IPS DF 19.7 (cell line): Measurements from ENCODE around the gene PILRB.
"Not testable (repeated sequence)": the region's sequence is repeated elsewhere in the genome, so short reads cannot be mapped to it uniquely, and the experiment has no call there.

Experiments
- DNase-seq: peaks from one replicate; pipeline ENCODE4 v3.0.0-alpha.2; 2013; ENCODE audit warnings: low read depth, low spot score

The PILRB gene

GRCh38 chr7:100358027-100358856, at the start of gene PILRB:
TSS of gene PILRB (plus strand) at chr7:100358117. CDS start at chr7:100358303, 186 bp downstream.
- no peak for DNase-seq

GRCh38 chr7:100318329-100318728, 39.6 kb upstream of the PILRB start:
- DNase-seq: not testable (repeated sequence)

GRCh38 chr7:100321648-100322047, 36.3 kb upstream of the PILRB start:
- DNase-seq: not testable (repeated sequence)

- DNase-seq: not testable (repeated sequence)
These were observed 33.7 kb upstream of the PILRB start for GRCh38 chr7:100324194-100324593.

GRCh38 chr7:100325671-100326070, 32.2 kb upstream of the PILRB start:
- not testable (repeated sequence) for DNase-seq

- not testable (repeated sequence) for DNase-seq
These were observed 31.0 kb upstream of the PILRB start for GRCh38 chr7:100326914-100327313.

- DNase-seq: peak; percentile 64
These were observed 22.1 kb upstream of the PILRB start for GRCh38 chr7:100335566-100336466.

- not testable (repeated sequence) for DNase-seq
These were observed 19.7 kb upstream of the PILRB start for GRCh38 chr7:100338083-100338696.

GRCh38 chr7:100341286-100341685, 16.6 kb upstream of the PILRB start:
- not testable (repeated sequence) for DNase-seq

GRCh38 chr7:100342765-100343164, 15.2 kb upstream of the PILRB start:
- DNase-seq: no peak

GRCh38 chr7:100344124-100344559, 13.8 kb upstream of the PILRB start:
- not testable (repeated sequence) for DNase-seq

GRCh38 chr7:100344560-100345287, 13.2 kb upstream of the PILRB start:
- DNase-seq: not testable (repeated sequence)

GRCh38 chr7:100345288-100345672, 12.6 kb upstream of the PILRB start:
- not testable (repeated sequence) for DNase-seq

- DNase-seq: no peak
These were observed 11.0 kb upstream of the PILRB start for GRCh38 chr7:100346921-100347320.

GRCh38 chr7:100348805-100349204, 9.1 kb upstream of the PILRB start:
- no peak for DNase-seq

- no peak for DNase-seq
These were observed 8.2 kb upstream of the PILRB start for GRCh38 chr7:100349757-100350156.

GRCh38 chr7:100351657-100352058, 6.3 kb upstream of the PILRB start:
- DNase-seq: no peak

- not testable (repeated sequence) for DNase-seq
These were observed 5.6 kb upstream of the PILRB start for GRCh38 chr7:100352230-100352781.

- no peak for DNase-seq
These were observed 4.8 kb upstream of the PILRB start for GRCh38 chr7:100352984-100353684.

GRCh38 chr7:100353685-100354330, 4.1 kb upstream of the PILRB start:
- DNase-seq: no peak
